ENCODE data around the gene SP8. TPM values are rescaled to one million over a fixed set of nuclear protein-coding genes. Genes with fewer than 3 reads are reported as not detected.

SP8 gene
- total RNA-seq, 1 experiment from 2014 or later, result 0.76 TPM

- RAD21 ChIA-PET (ENCODE audit: low non-redundant PET in 1 of 2, low total read pairs in 2 of 2, uncharacterized antibody in 2 of 2, unreplicated experiment in 2 of 2), result no interaction called here
- Histone ChIP-seq H3K27me3 (ENCODE audit: insufficient read depth, low read length) (no peaks in the 10 kb centered on the region; the same call in 1 of the 2 replicates), H3K9me2 (ENCODE audit: insufficient read depth) (no peaks in the 10 kb centered on the region), H3K36me3 (ENCODE audit: control insufficient read depth in 1 of 2, insufficient read depth in 2 of 2, low read length in 2 of 2) (no peaks in the 10 kb centered on the region), H3K79me2 (ENCODE audit: insufficient read depth, low read length) (no peaks in the 10 kb centered on the region), H2AFZ (ENCODE audit: low read depth, low read length, poor library complexity, severe bottlenecking) (no peak overlapping the region), H3K4me3 (replicated peaks in 1 of 2; ENCODE audit: low read depth in 1 of 2, low read length in 2 of 2) (no peak overlapping the region), H3K4me2 (ENCODE audit: low read length) (no peak overlapping the region), H3K27ac (ENCODE audit: low read depth, low read length) (no peak overlapping the region), H4K20me1 (ENCODE audit: insufficient read depth) (no peaks in the 10 kb centered on the region), H3K4me1 (ENCODE audit: control insufficient read depth in 1 of 2, insufficient read depth in 2 of 2, low read length in 2 of 2) (peaks cover 0 to 10% of the 10 kb centered on the region in 2 experiments; a peak in 2 of 4 replicates), H3K9ac (ENCODE audit: low read length) (no peak overlapping the region), H3K9me3 (ENCODE audit: control insufficient read depth in 1 of 2, insufficient read depth in 1 of 2, low read depth in 1 of 2, low read length in 2 of 2) (no peaks in the 10 kb centered on the region)
- POLR2A ChIA-PET, result no interaction called here
- BruUV-seq (replicated peaks), result no TSS peak
- ATAC-seq (no peak), DNase-seq (ENCODE audit: low read depth, low spot score) (no peak)
- intact Hi-C loops (cut with micrococcal nuclease), result loop anchor here (5.0 kb wide), 2 partner anchors 721 to 1306 kb away; no protein-coding TSS in a partner anchor
- TF ChIP-seq SIN3A (IDR thresholded peaks at IDR 0.05; ENCODE audit: low read depth) (no peak), CBX3 (IDR thresholded peaks at IDR 0.05; ENCODE audit: low read depth) (no peak), MAX (IDR thresholded peaks at IDR 0.05) (no peak), POLR2A (IDR thresholded peaks at IDR 0.05; ENCODE audit: borderline replicate concordance, extremely low read depth, insufficient read depth, insufficient read length) (no peak), ATF3 (IDR thresholded peaks at IDR 0.05) (no peak), YY1 (IDR thresholded peaks at IDR 0.05; ENCODE audit: extremely low read depth, insufficient replicate concordance, low read depth, low read length) (no peak), ZBTB33 (IDR thresholded peaks at IDR 0.05; ENCODE audit: extremely low read depth, insufficient replicate concordance, low read length) (no peak), CTCF (IDR thresholded peaks at IDR 0.05 in 2 of 3, conservative IDR thresholded peaks at IDR 0.05 in 1 of 3; ENCODE audit: borderline replicate concordance in 1 of 3, insufficient read depth in 1 of 3, low read depth in 2 of 3, low read length in 2 of 3) (no peak), SRF (IDR thresholded peaks at IDR 0.05; ENCODE audit: low read depth) (no peak), SP1 (IDR thresholded peaks at IDR 0.05; ENCODE audit: low read depth) (no peak), EGR1 (IDR thresholded peaks at IDR 0.05; ENCODE audit: low read depth) (no peak), EZH2phosphoT487 (IDR thresholded peaks at IDR 0.05; ENCODE audit: borderline replicate concordance) (no peak), ZFX (IDR thresholded peaks at IDR 0.05) (no peak), RAD21 (IDR thresholded peaks at IDR 0.05; ENCODE audit: low read depth) (no peak), ZNF274 (IDR thresholded peaks at IDR 0.05; ENCODE audit: low read depth, low read length) (no peak), FOSL1 (IDR thresholded peaks at IDR 0.05; ENCODE audit: low read depth) (no peak), ELF1 (IDR thresholded peaks at IDR 0.05; ENCODE audit: borderline replicate concordance, low read depth) (no peak), POLR2AphosphoS5 (IDR thresholded peaks at IDR 0.05; ENCODE audit: low read depth, low read length) (no peak), CEBPB (IDR thresholded peaks at IDR 0.05; ENCODE audit: low read depth) (no peak)
- CTCF ChIA-PET, result interaction anchor here (0.8 to 1.4 kb wide), 3 partner anchors 56 to 991 kb away, joined by 3 to 6 read pairs (median 3); no protein-coding TSS in a partner anchor
Measured at GRCh38 chr7:20776214-20776911, 10.3 kb downstream of the SP8 start.

Data from HCT116 (cell line).